ENCODE measurements around the gene PRX. TPM values are rescaled to one million over a fixed set of nuclear protein-coding genes. Genes with fewer than 3 reads are reported as not detected.
"Not testable (repeated sequence)": the region's sequence is repeated elsewhere in the genome, so short reads cannot be mapped to it uniquely, and the experiment has no call there.

Gene PRX
- total and polyA plus RNA-seq, 9 donors = 1.7 to 8.8 (median 6.9) TPM

DNA sequence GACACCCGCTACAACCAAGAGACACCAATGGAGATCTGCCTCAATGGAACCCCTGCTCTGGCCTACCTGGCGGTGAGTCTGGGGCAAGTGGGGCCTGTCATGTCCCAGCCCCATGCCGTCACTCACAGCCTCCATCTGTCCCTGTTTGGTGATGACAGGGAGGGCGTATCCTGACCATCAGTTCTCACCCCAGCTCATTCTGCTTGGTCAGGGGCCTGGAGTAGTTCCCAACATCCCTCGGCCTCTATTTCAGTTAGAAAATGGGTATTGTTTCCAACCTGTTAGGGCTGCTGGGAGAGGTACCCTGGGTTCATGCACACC is 41.4 kb downstream of the PRX start:
- TF ChIP-seq EP300 (IDR thresholded peaks at IDR 0.05) = no peak
- TF ChIP-seq POLR2A (IDR thresholded peaks at IDR 0.05) = no peak
- TF ChIP-seq, protein P1, sequence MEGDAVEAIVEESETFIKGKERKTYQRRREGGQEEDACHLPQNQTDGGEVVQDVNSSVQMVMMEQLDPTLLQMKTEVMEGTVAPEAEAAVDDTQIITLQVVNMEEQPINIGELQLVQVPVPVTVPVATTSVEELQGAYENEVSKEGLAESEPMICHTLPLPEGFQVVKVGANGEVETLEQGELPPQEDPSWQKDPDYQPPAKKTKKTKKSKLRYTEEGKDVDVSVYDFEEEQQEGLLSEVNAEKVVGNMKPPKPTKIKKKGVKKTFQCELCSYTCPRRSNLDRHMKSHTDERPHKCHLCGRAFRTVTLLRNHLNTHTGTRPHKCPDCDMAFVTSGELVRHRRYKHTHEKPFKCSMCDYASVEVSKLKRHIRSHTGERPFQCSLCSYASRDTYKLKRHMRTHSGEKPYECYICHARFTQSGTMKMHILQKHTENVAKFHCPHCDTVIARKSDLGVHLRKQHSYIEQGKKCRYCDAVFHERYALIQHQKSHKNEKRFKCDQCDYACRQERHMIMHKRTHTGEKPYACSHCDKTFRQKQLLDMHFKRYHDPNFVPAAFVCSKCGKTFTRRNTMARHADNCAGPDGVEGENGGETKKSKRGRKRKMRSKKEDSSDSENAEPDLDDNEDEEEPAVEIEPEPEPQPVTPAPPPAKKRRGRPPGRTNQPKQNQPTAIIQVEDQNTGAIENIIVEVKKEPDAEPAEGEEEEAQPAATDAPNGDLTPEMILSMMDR (IDR thresholded peaks at IDR 0.05) = no peak
- Histone ChIP-seq H3K27ac (no peak overlapping the region), H3K4me1 (ENCODE audit: insufficient read depth) (no peaks in the 10 kb centered on the region), H3K36me3 (no peaks in the 10 kb centered on the region), H3K27me3 (no peaks in the 10 kb centered on the region), H3K4me3 (no peak overlapping the region), H3K9me3 (no peaks in the 10 kb centered on the region)
- intact Hi-C loops (cut with DNase I) = no loop called here
- WGBS, 3 donors = 95 to 100% (median 95%) methylated on average over 5 of the region's 5 CpGs
- no peak for DNase-seq

DNA sequence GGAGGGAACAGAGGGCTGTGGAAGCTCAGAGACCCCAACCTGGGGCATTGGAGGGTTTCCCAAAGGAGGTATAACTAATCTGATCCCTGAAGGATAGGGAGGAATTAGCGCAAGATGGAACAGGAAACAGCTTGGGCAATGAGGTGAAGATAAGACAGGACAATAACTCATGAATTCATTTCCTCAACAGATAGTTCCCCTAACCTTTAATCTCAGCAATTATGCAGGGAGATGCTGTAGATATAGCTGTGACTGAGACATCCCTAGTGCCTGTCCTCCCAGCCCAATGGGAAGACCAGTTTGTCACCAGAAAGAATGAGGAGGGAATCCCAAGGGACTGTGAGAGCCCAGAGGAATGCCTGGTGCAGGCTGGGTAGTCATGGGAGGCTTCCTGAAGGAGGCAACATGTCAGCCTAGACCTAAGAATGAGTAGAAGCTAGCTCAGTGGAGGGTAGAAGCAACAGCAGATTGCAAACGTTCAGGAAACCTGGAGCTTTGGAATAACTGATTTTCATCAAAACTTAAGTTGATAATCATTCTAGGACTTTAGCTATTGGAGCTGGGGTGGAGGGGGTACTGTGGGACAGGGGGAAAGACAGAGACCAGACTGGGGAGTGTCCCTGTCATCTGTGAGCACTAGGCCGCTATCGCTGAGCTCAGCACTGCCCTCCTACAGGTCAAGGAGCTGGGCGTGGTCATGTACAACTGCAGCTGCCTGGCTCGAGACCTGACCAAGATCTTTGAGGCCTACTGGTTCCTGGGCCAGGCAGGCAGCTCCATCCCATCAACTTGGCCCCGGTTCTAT is 42.0 kb downstream of the PRX start:
- H3K4me3 ChIP-seq = no peak overlapping the region
- TF ChIP-seq, protein P1 (IDR thresholded peaks at IDR 0.05) = no peak
- TF ChIP-seq POLR2A (IDR thresholded peaks at IDR 0.05) = no peak
- no peak for TF ChIP-seq EP300 (IDR thresholded peaks at IDR 0.05)
- intact Hi-C loops (cut with DNase I) = no loop called here
- H3K27me3 ChIP-seq = no peaks in the 10 kb centered on the region
- H3K9me3 ChIP-seq = no peaks in the 10 kb centered on the region
- H3K27ac ChIP-seq = no peak overlapping the region
- H3K4me1 ChIP-seq (ENCODE audit: insufficient read depth) = no peaks in the 10 kb centered on the region
- no peaks in the 10 kb centered on the region for H3K36me3 ChIP-seq
- DNase-seq = no peak
- 84 to 92% (median 86%) methylated on average over 7 of the region's 7 CpGs for WGBS, 3 donors

DNA sequence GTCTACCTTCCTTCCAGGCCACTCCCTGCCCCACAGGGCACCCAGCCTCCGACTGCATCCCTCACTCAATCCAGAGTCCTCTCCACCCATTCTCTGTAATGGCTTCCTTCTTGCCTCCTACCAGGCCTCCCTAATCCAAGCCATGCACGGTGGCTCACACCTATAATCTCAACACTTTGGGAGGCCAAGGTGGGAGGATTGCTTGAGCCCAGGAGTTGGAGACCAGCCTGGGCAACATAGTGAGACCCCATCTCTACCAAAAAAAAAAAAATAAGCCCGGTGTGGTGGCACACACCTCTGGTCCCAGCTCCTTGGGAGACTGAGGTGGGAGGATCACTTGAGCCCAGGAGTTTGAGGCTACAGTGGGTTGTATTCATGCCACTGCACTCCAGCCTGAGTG is 42.9 kb downstream of the PRX start:
- 84 to 94% (median 91%) methylated on average over 3 of the region's 3 CpGs for WGBS, 3 donors
- H3K9me3 ChIP-seq; H3K36me3 ChIP-seq; DNase-seq; H3K4me3 ChIP-seq; H3K4me1 ChIP-seq (ENCODE audit: insufficient read depth); H3K27ac ChIP-seq; H3K27me3 ChIP-seq; intact Hi-C loops (cut with DNase I): not testable (repeated sequence)

DNA sequence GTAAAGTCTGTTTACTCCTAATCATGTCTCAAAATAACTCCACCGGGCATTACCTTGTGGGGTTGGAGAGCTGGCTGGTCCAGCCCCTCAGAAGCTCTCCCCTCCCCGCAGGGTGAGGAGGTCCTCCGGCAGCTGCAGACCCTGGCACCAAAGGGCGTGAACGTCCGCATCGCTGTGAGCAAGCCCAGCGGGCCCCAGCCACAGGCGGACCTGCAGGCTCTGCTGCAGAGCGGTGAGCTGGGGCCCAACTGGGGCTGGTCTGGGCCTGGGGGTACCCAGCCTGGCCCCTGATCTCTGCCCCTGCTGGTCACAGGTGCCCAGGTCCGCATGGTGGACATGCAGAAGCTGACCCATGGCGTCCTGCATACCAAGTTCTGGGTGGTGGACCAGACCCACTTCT is 43.4 kb downstream of the PRX start:
- Histone ChIP-seq H3K4me3 (no peak overlapping the region), H3K9me3 (no peaks in the 10 kb centered on the region), H3K27me3 (no peaks in the 10 kb centered on the region), H3K27ac (no peak overlapping the region), H3K36me3 (no peaks in the 10 kb centered on the region), H3K4me1 (ENCODE audit: insufficient read depth) (peaks cover 7% of the 10 kb centered on the region)
- 87 to 89% (median 88%) methylated on average over 12 of the region's 12 CpGs for WGBS, 3 donors
- TF ChIP-seq EP300 (IDR thresholded peaks at IDR 0.05) (no peak), POLR2A (IDR thresholded peaks at IDR 0.05) (no peak)
- TF ChIP-seq, protein P1 (IDR thresholded peaks at IDR 0.05) = no peak
- DNase-seq = no peak
- intact Hi-C loops (cut with DNase I) = no loop called here

DNA sequence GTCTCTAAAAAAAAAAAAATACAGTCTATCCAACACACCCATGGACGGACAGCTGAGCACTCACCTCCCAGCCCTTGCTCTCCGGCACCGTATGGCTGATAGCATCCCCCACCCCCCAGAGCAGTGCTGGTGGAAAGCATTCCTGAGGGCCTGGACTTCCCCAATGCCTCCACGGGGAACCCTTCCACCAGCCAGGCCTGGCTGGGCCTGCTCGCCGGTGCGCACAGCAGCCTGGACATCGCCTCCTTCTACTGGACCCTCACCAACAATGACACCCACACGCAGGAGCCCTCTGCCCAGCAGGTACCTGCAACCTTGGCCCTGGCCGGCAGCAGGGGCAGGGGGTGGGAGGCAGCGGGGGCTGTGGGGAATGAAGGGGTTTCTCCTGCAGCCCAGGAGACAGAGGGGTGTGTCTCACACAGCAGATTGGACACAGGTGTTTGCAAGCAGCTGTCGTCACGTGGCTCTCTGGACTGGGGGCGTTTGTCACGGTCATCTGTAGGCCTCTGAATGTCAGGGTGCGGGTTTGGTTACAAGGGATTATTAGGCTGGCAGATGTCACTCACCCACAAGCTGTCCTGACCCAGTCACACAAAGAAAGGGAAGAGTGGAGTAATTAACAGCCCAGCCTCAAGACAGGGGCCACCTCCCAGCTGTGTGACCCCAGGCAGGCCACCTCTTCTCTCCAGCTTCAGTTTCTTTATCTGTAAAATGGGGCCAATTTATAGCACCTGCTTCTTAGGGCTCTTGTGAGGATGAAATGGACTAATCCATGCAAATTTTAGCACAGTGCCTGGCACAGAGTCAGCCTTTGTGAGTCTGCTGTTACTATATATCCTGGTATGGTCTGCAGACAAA is 45.4 kb downstream of the PRX start:
- no peak overlapping the region for H3K27ac ChIP-seq
- H3K36me3 ChIP-seq = no peaks in the 10 kb centered on the region
- 70 to 77% (median 70%) methylated on average over 16 of the region's 16 CpGs for WGBS, 3 donors
- no peak for TF ChIP-seq POLR2A (IDR thresholded peaks at IDR 0.05)
- TF ChIP-seq EP300 (IDR thresholded peaks at IDR 0.05) = no peak
- TF ChIP-seq, protein P1 (IDR thresholded peaks at IDR 0.05) = no peak
- H3K4me3 ChIP-seq = no peak overlapping the region
- peaks cover 7% of the 10 kb centered on the region for H3K4me1 ChIP-seq (ENCODE audit: insufficient read depth)
- DNase-seq = no peak
- intact Hi-C loops (cut with DNase I) = no loop called here
- no peaks in the 10 kb centered on the region for H3K9me3 ChIP-seq
- no peaks in the 10 kb centered on the region for H3K27me3 ChIP-seq
